HEK293 (cell line): ENCODE data around the gene ZNF276.

Experiments
- CTCF ChIA-PET: fragments of 350-600 bp; formaldehyde crosslinking; extraction: SDS; loops from one replicate; lab custom pipeline; 2021; ENCODE audit warnings: antibody characterized with exemption; lab: Yijun Ruan, JAX
- POLR2A ChIA-PET: fragments of 300-600 bp; formaldehyde crosslinking; extraction: SDS; loops from one replicate; lab custom pipeline; 2020; ENCODE audit warnings: antibody characterized with exemption, inconsistent platforms; lab: Yijun Ruan, JAX
- H3K27ac ChIP-seq: fragments of 200-500 bp; sonication (Bioruptor generic); 2 replicates; pipeline ENCODE4 v1.5.1; 2014; ENCODE audit warnings: low read depth, low read length, control low read depth, inconsistent platforms; ENCODE audit errors: extremely low read depth
- H3K36me3 ChIP-seq, 2 experiments: fragments of 200-500 bp in 1 of 2; sonication (Bioruptor generic) in 1 of 2; 1 replicate in 1 of 2; 2 replicates in 1 of 2; pipeline ENCODE4 v1.5.1; 2014 to 2017; ENCODE audit warnings: inconsistent platforms in 2 of 2, low read length in 2 of 2; ENCODE audit not compliant: control insufficient read depth in 2 of 2, insufficient read depth in 1 of 2
- H3K4me1 ChIP-seq: fragments of 200-500 bp; sonication (Bioruptor generic); 2 replicates; pipeline ENCODE4 v1.5.1; 2014; ENCODE audit warnings: mild to moderate bottlenecking, low read length, inconsistent platforms; ENCODE audit not compliant: control insufficient read depth, insufficient read depth
- H3K4me3 ChIP-seq: 2 replicates; pipeline ENCODE4 v1.5.1; 2011; ENCODE audit warnings: low read depth, mild to moderate bottlenecking, control low read depth, low read length, moderate library complexity
- H3K9me3 ChIP-seq: fragments of 200-500 bp; sonication (Bioruptor generic); 2 replicates; pipeline ENCODE4 v1.5.1; 2014; ENCODE audit warnings: low read depth, low read length, inconsistent platforms; ENCODE audit not compliant: control insufficient read depth, insufficient read depth
- SP2 ChIP-seq: fragments of 450-650 bp; formaldehyde crosslinking; IDR thresholded peaks from 2 replicates; pipeline ENCODE4 v1.5.1; 2016; ENCODE audit warnings: missing biosample characterization, missing genetic modification characterization
- ZBTB21 ChIP-seq: fragments of 450-650 bp; formaldehyde crosslinking; IDR thresholded peaks from 2 replicates; pipeline ENCODE4 v1.5.1; 2017; ENCODE audit warnings: missing biosample characterization, missing genetic modification characterization
- ZNF16 ChIP-seq: fragments of 450-650 bp; formaldehyde crosslinking; IDR thresholded peaks from 2 replicates; pipeline ENCODE4 v1.5.1; 2016; ENCODE audit warnings: low read depth, missing biosample characterization, missing genetic modification characterization
- ZNF18 ChIP-seq: fragments of 450-650 bp; formaldehyde crosslinking; IDR thresholded peaks from 2 replicates; pipeline ENCODE4 v1.5.1; 2016; ENCODE audit warnings: missing biosample characterization, missing genetic modification characterization
- ZNF2 ChIP-seq: fragments of 450-650 bp; formaldehyde crosslinking; IDR thresholded peaks from 2 replicates; pipeline ENCODE4 v1.5.1; 2016; ENCODE audit warnings: missing biosample characterization, missing genetic modification characterization
- ZNF221 ChIP-seq: fragments of 450-650 bp; formaldehyde crosslinking; IDR thresholded peaks from 2 replicates; pipeline ENCODE4 v1.5.1; 2017; ENCODE audit warnings: missing biosample characterization, missing genetic modification characterization, borderline replicate concordance
- ZNF488 ChIP-seq: fragments of 450-650 bp; formaldehyde crosslinking; IDR thresholded peaks from 2 replicates; pipeline ENCODE4 v1.5.1; 2016; ENCODE audit warnings: missing biosample characterization, missing genetic modification characterization
- ZNF701 ChIP-seq: fragments of 450-650 bp; formaldehyde crosslinking; IDR thresholded peaks from 2 replicates; pipeline ENCODE4 v1.5.1; 2016; ENCODE audit warnings: missing biosample characterization, missing genetic modification characterization
- ZSCAN18 ChIP-seq: fragments of 450-650 bp; formaldehyde crosslinking; IDR thresholded peaks from 2 replicates; pipeline ENCODE4 v1.5.1; 2016; ENCODE audit warnings: missing biosample characterization, missing genetic modification characterization
- ZXDB ChIP-seq: fragments of 450-650 bp; formaldehyde crosslinking; IDR thresholded peaks from 2 replicates; pipeline ENCODE4 v1.5.1; 2016; ENCODE audit warnings: missing biosample characterization, missing genetic modification characterization

ZNF276 gene

GRCh38 chr16:89787365-89787805, 66.0 kb downstream of the ZNF276 start:
- H3K4me1 ChIP-seq: no peaks in the 10 kb centered on the region
- no peaks in the 10 kb centered on the region for H3K9me3 ChIP-seq
- CTCF ChIA-PET: interaction anchor here (0.7 kb wide), 1 partner anchor 82 kb away, joined by 3 read pairs; no protein-coding TSS in a partner anchor
- H3K27ac ChIP-seq: no peak overlapping the region
- POLR2A ChIA-PET: no interaction called here
- H3K36me3 ChIP-seq: peaks cover 73 to 98% of the 10 kb centered on the region in 2 experiments
- no peak for TF ChIP-seq ZNF488 (tag by site-specific recombination)
- no peak for TF ChIP-seq ZNF221 (tag by site-specific recombination)
- TF ChIP-seq ZNF2 (tag by site-specific recombination): no peak
- no peak for TF ChIP-seq ZNF18 (tag by site-specific recombination)
- TF ChIP-seq SP2: no peak
- TF ChIP-seq ZBTB21 (tag by site-specific recombination): no peak
- TF ChIP-seq ZSCAN18 (tag by site-specific recombination): no peak
- TF ChIP-seq ZNF16 (tag by site-specific recombination): no peak
- TF ChIP-seq ZNF701 (tag by site-specific recombination): no peak
- TF ChIP-seq ZXDB (tag by site-specific recombination): no peak
- TF ChIP-seq, all 188 proteins: peak for 0
- no peak overlapping the region for H3K4me3 ChIP-seq
